HG03432 (cell line): ENCODE measurements around the gene OR52B4.
A peak's percentile ranks its signal among the peaks of the same experiment; 100 is the strongest.
"Not testable (repeated sequence)": the region's sequence is repeated elsewhere in the genome, so short reads cannot be mapped to it uniquely, and the experiment has no call there.

Experiments used
- ATAC-seq: cut with Tn5 transposase; IDR thresholded peaks from one replicate; pipeline ENCODE4 v1.9.1; 2021; ENCODE audit warnings: mild to moderate bottlenecking, moderate library complexity; ENCODE audit not compliant: unreplicated experiment

The OR52B4 gene

GRCh38 chr11:4368286-4368685 is at the start of gene OR52B4:
OR52B4 (minus strand) TSS chr11:4368386; CDS start chr11:4368295, 91 bp downstream.
- no peak for ATAC-seq

- no peak for ATAC-seq
These were observed 48.6 kb upstream of the OR52B4 start for GRCh38 chr11:4416816-4417215.

GRCh38 chr11:4416306-4416705 is 48.1 kb upstream of the OR52B4 start:
- ATAC-seq, result no peak

GRCh38 chr11:4406206-4406605 is 38.0 kb upstream of the OR52B4 start:
- ATAC-seq, result not testable (repeated sequence)

GRCh38 chr11:4393858-4394223 is 25.7 kb upstream of the OR52B4 start:
- peak; percentile 15 for ATAC-seq

GRCh38 chr11:4393209-4393857 is 25.1 kb upstream of the OR52B4 start, which contains the start of gene TRIM21:
TRIM21 (minus strand) TSS chr11:4393702; CDS start chr11:4390409, 3,293 bp downstream.
- ATAC-seq, result peak; percentile 100

- ATAC-seq, result no peak
These were observed 20.0 kb upstream of the OR52B4 start for GRCh38 chr11:4388221-4388620.

GRCh38 chr11:4385978-4386740 is 18.0 kb upstream of the OR52B4 start:
- no peak for ATAC-seq

- no peak for ATAC-seq
These were observed 13.7 kb upstream of the OR52B4 start for GRCh38 chr11:4381901-4382300.

- no peak for ATAC-seq
These were observed 7.4 kb upstream of the OR52B4 start for GRCh38 chr11:4375431-4376140.

- ATAC-seq, result no peak
These were observed 2.0 kb upstream of the OR52B4 start for GRCh38 chr11:4370166-4370565.

GRCh38 chr11:4348142-4348541 is 20.0 kb downstream of the OR52B4 start:
- ATAC-seq, result not testable (repeated sequence)

- ATAC-seq, result not testable (repeated sequence)
These were observed 22.8 kb downstream of the OR52B4 start for GRCh38 chr11:4345366-4345765.

- ATAC-seq, result not testable (repeated sequence)
These were observed 33.8 kb downstream of the OR52B4 start for GRCh38 chr11:4334356-4334755.
